BE2C (cell line): Measurements from ENCODE around the gene LUZP1.

Experiments
- DNase-seq: peaks from one replicate; pipeline ENCODE4 v3.0.0-alpha.2; 2020
- H3K27me3 ChIP-seq: fragments of 250-450 bp; sonication (Bioruptor Pico); 2 replicates; pipeline ENCODE4 v1.5.1; 2020; ENCODE audit warnings: mild to moderate bottlenecking
- H3K36me3 ChIP-seq: fragments of 250-450 bp; sonication (Bioruptor Pico); 2 replicates; pipeline ENCODE4 v1.5.1; 2020; ENCODE audit warnings: mild to moderate bottlenecking
- H3K4me1 ChIP-seq: fragments of 250-450 bp; sonication (Bioruptor Pico); 2 replicates; pipeline ENCODE4 v1.5.1; 2020
- H3K4me3 ChIP-seq: 2 replicates; pipeline ENCODE4 v1.5.1; 2011; ENCODE audit warnings: low read depth, low read length
- H3K9me3 ChIP-seq: fragments of 250-450 bp; sonication (Bioruptor Pico); 2 replicates; pipeline ENCODE4 v1.5.1; 2020
- CTCF ChIP-seq: IDR thresholded peaks from 2 replicates; pipeline ENCODE4 v1.5.1; 2012; ENCODE audit warnings: mild to moderate bottlenecking, low read depth, low read length

LUZP1 gene

GRCh38 chr1:23120383-23120782 is 48.3 kb downstream of the LUZP1 start:
- no peak for DNase-seq
- H3K4me3 ChIP-seq: no peak overlapping the region
- TF ChIP-seq CTCF: no peak
- H3K27me3 ChIP-seq: no peaks in the 10 kb centered on the region
- H3K36me3 ChIP-seq: no peaks in the 10 kb centered on the region
- no peaks in the 10 kb centered on the region for H3K9me3 ChIP-seq
- H3K4me1 ChIP-seq: no peaks in the 10 kb centered on the region

- Histone ChIP-seq H3K4me3 (no peak overlapping the region), H3K4me1 (no peaks in the 10 kb centered on the region)
- DNase-seq: no peak
These were observed 49.5 kb downstream of the LUZP1 start for GRCh38 chr1:23118957-23119792.

GRCh38 chr1:23118407-23118806 is 50.2 kb downstream of the LUZP1 start:
- Histone ChIP-seq H3K4me3 (no peak overlapping the region), H3K9me3 (no peaks in the 10 kb centered on the region), H3K27me3 (no peaks in the 10 kb centered on the region), H3K4me1 (no peaks in the 10 kb centered on the region), H3K36me3 (no peaks in the 10 kb centered on the region)
- DNase-seq: no peak
- TF ChIP-seq CTCF: no peak

More at GRCh38 chr1:23118957-23119792, 49.5 kb downstream of the LUZP1 start:
- Histone ChIP-seq H3K9me3 (no peaks in the 10 kb centered on the region), H3K36me3 (no peaks in the 10 kb centered on the region), H3K27me3 (no peaks in the 10 kb centered on the region)
- TF ChIP-seq CTCF: no peak

- Histone ChIP-seq H3K4me3 (no peak overlapping the region), H3K4me1 (no peaks in the 10 kb centered on the region), H3K9me3 (no peaks in the 10 kb centered on the region), H3K36me3 (no peaks in the 10 kb centered on the region), H3K27me3 (no peaks in the 10 kb centered on the region)
- no peak for DNase-seq
- no peak for TF ChIP-seq CTCF
These were observed 51.5 kb downstream of the LUZP1 start for GRCh38 chr1:23116921-23117699.

GRCh38 chr1:23116216-23116836 is 52.3 kb downstream of the LUZP1 start:
- Histone ChIP-seq H3K9me3 (no peaks in the 10 kb centered on the region), H3K27me3 (no peaks in the 10 kb centered on the region), H3K4me3 (no peak overlapping the region), H3K4me1 (no peaks in the 10 kb centered on the region), H3K36me3 (no peaks in the 10 kb centered on the region)
- DNase-seq: no peak
- no peak for TF ChIP-seq CTCF
